Activated CD4-positive, alpha-beta memory T cell treated with anti-CD3 and anti-CD28 coated beads for 36 hours (primary cell): ENCODE measurements around the gene VPS4B. TPM values are rescaled to one million over a fixed set of nuclear protein-coding genes. Genes with fewer than 3 reads are reported as not detected.
"Not testable (repeated sequence)": the region's sequence is repeated elsewhere in the genome, so short reads cannot be mapped to it uniquely, and the experiment has no call there.

ENCODE experiments used
- CTCF ChIA-PET: fragments of 350-600 bp; sonication (Branson Sonifier 250); formaldehyde crosslinking; loops from one replicate; lab custom pipeline; 2021; ENCODE audit warnings: antibody characterized with exemption, inconsistent platforms; lab: Charles Lee
- POLR2A ChIA-PET: fragments of 350-600 bp; sonication (Branson Sonifier 250); formaldehyde crosslinking; loops from one replicate; lab custom pipeline; 2021; ENCODE audit warnings: antibody characterized with exemption; lab: Charles Lee
- DNase-seq: peaks from one replicate; pipeline ENCODE4 v3.0.0-alpha.2; 2020
- H3K27ac Mint-ChIP-seq: one replicate; pipeline ENCODE4 v1.8.0; 2021; ENCODE audit warnings: mixed read lengths
- H3K27me3 Mint-ChIP-seq: one replicate; pipeline ENCODE4 v1.8.0; 2021; ENCODE audit warnings: mixed read lengths
- H3K36me3 Mint-ChIP-seq: one replicate; pipeline ENCODE4 v1.8.0; 2021; ENCODE audit warnings: mixed read lengths
- H3K4me1 Mint-ChIP-seq: one replicate; pipeline ENCODE4 v1.8.0; 2021; ENCODE audit warnings: low read depth, mixed read lengths
- H3K4me3 Mint-ChIP-seq: one replicate; pipeline ENCODE4 v1.8.0; 2021; ENCODE audit warnings: mild to moderate bottlenecking, mixed read lengths
- H3K9me3 Mint-ChIP-seq: one replicate; pipeline ENCODE4 v1.8.0; 2021; ENCODE audit warnings: mixed read lengths
- intact Hi-C: fragments of 100-400 bp; cut with micrococcal nuclease; formaldehyde crosslinking; loops from one replicate; pipeline ENCODE4 v1.15.1; 2023
- total RNA-seq, 2 experiments: library from RNA; stranded (reverse); gene quantifications; one replicate each; pipeline ENCODE4 v1.2.3, GENCODE V29; 2021

Gene VPS4B
- total RNA-seq, 2 experiments from 2014 or later, result 41.7 to 43.3 TPM

- Mint-ChIP-seq H3K36me3 (peaks cover 19% of the 10 kb centered on the region), H3K9me3 (peaks cover 16% of the 10 kb centered on the region), H3K27ac (peak within 1 kb of the TSS; percentile 86), H3K27me3 (no peaks in the 10 kb centered on the region), H3K4me3 (peak within 1 kb of the TSS; percentile 90), H3K4me1 (peaks cover 29% of the 10 kb centered on the region)
- POLR2A ChIA-PET, result interaction anchor here (1.1 to 1.8 kb wide), 3 partner anchors 11 to 55 kb away, joined by 3 to 9 read pairs (median 5); partner anchors contain the start of gene VPS4B
- CTCF ChIA-PET, result interaction anchor here (0.8 to 1.8 kb wide), 4 partner anchors 15 to 351 kb away, joined by 3 to 9 read pairs (median 3); no protein-coding TSS in a partner anchor
- intact Hi-C loops, result loop anchor here (1.0 to 10.0 kb wide), 7 partner anchors 12 to 845 kb away; partner anchors contain the start of genes VPS4B and ZCCHC2
- DNase-seq, result peak; percentile 89
Measured at GRCh38 chr18:63367053-63367953, 55.0 kb downstream of the VPS4B start, which contains the start of gene KDSR. KDSR (minus strand) TSS chr18:63367206; CDS start chr18:63367118, 88 bp downstream.

GRCh38 chr18:63366213-63367052, 55.8 kb downstream of the VPS4B start:
- peaks cover 29% of the 10 kb centered on the region for H3K4me1 Mint-ChIP-seq
- DNase-seq, result peak; percentile 86
- POLR2A ChIA-PET, result interaction anchor here (0.7 to 1.8 kb wide), 8 partner anchors 10 to 73 kb away, joined by 3 to 13 read pairs (median 4); partner anchors contain the start of gene VPS4B

GRCh38 chr18:63365876-63366212, 56.4 kb downstream of the VPS4B start:
- CTCF ChIA-PET, result interaction anchor here (0.6 to 2.5 kb wide), 6 partner anchors 25 to 349 kb away, joined by 3 to 23 read pairs (median 4); no protein-coding TSS in a partner anchor
- POLR2A ChIA-PET, result interaction anchor here (0.7 to 1.5 kb wide), 7 partner anchors 10 to 74 kb away, joined by 3 to 13 read pairs (median 3); partner anchors contain the start of gene VPS4B
- Mint-ChIP-seq H3K9me3 (peaks cover 16% of the 10 kb centered on the region), H3K27ac (peak overlapping the region; percentile 76), H3K36me3 (peaks cover 23% of the 10 kb centered on the region), H3K4me3 (peak overlapping the region; percentile 90), H3K4me1 (peaks cover 29% of the 10 kb centered on the region), H3K27me3 (no peaks in the 10 kb centered on the region)
- DNase-seq, result peak; percentile 31
- intact Hi-C loops, result loop anchor here (1.0 to 10.0 kb wide), 7 partner anchors 25 to 844 kb away; partner anchors contain the start of gene ZCCHC2

More at GRCh38 chr18:63366213-63367052, 55.8 kb downstream of the VPS4B start:
- peaks cover 23% of the 10 kb centered on the region for H3K36me3 Mint-ChIP-seq
- peak overlapping the region; percentile 76 for H3K27ac Mint-ChIP-seq
- intact Hi-C loops, result loop anchor here (1.0 to 10.0 kb wide), 9 partner anchors 13 to 844 kb away; partner anchors contain the start of genes VPS4B and ZCCHC2
- H3K9me3 Mint-ChIP-seq, result peaks cover 16% of the 10 kb centered on the region
- H3K27me3 Mint-ChIP-seq, result no peaks in the 10 kb centered on the region
- H3K4me3 Mint-ChIP-seq, result peak overlapping the region; percentile 90
- CTCF ChIA-PET, result interaction anchor here (0.6 to 2.5 kb wide), 6 partner anchors 26 to 664 kb away, joined by 3 to 23 read pairs (median 6); no protein-coding TSS in a partner anchor

- ChIA-PET CTCF (interaction anchor here (0.7 kb wide), 1 partner anchor 51 kb away, joined by 3 read pairs; no protein-coding TSS in a partner anchor), POLR2A (interaction anchor here (0.8 kb wide), 1 partner anchor 841 kb away, joined by 3 read pairs; the partner anchor contains the start of gene ZCCHC2)
- Mint-ChIP-seq H3K27me3 (no peaks in the 10 kb centered on the region), H3K27ac (peak overlapping the region; percentile 2), H3K9me3 (peaks cover 9% of the 10 kb centered on the region), H3K4me3 (peak overlapping the region; percentile 0), H3K36me3 (peaks cover 32% of the 10 kb centered on the region), H3K4me1 (peaks cover 29% of the 10 kb centered on the region)
- intact Hi-C loops, result loop anchor here (10.0 kb wide), 1 partner anchor 591 kb away; no protein-coding TSS in a partner anchor
- DNase-seq, result peak; percentile 43
Measured at GRCh38 chr18:63363951-63364350, 58.3 kb downstream of the VPS4B start.

GRCh38 chr18:63363420-63363819, 58.9 kb downstream of the VPS4B start:
- intact Hi-C loops, result loop anchor here (10.0 kb wide), 1 partner anchor 591 kb away; no protein-coding TSS in a partner anchor
- peaks cover 31% of the 10 kb centered on the region for H3K36me3 Mint-ChIP-seq
- not testable (repeated sequence) for H3K27me3 Mint-ChIP-seq, DNase-seq, H3K9me3 Mint-ChIP-seq, H3K4me3 Mint-ChIP-seq
- ChIA-PET POLR2A (interaction anchor here (0.6 to 0.8 kb wide), 2 partner anchors 841 to 1511 kb away, joined by 3 read pairs; partner anchors contain the start of gene ZCCHC2), CTCF (interaction anchor here (0.7 kb wide), 1 partner anchor 52 kb away, joined by 3 read pairs; no protein-coding TSS in a partner anchor)
- peaks cover 24% of the 10 kb centered on the region for H3K4me1 Mint-ChIP-seq
- peak overlapping the region; percentile 2 for H3K27ac Mint-ChIP-seq

- H3K4me3 Mint-ChIP-seq, result no peak overlapping the region
- ChIA-PET CTCF (interaction anchor here (0.8 to 1.0 kb wide), 2 partner anchors 13 to 83 kb away, joined by 3 to 4 read pairs; no protein-coding TSS in a partner anchor), POLR2A (no interaction called here)
- no peaks in the 10 kb centered on the region for H3K27me3 Mint-ChIP-seq
- H3K27ac Mint-ChIP-seq, result no peak overlapping the region
- H3K9me3 Mint-ChIP-seq, result no peaks in the 10 kb centered on the region
- no peaks in the 10 kb centered on the region for H3K4me1 Mint-ChIP-seq
- peaks cover 40% of the 10 kb centered on the region for H3K36me3 Mint-ChIP-seq
- intact Hi-C loops, result no loop called here
- no peak for DNase-seq
Measured at GRCh38 chr18:63356272-63356896, 65.9 kb downstream of the VPS4B start.

GRCh38 chr18:63350230-63350629, 72.0 kb downstream of the VPS4B start:
- ChIA-PET POLR2A (interaction anchor here (1.3 kb wide), 1 partner anchor 9 kb away, joined by 5 read pairs; no protein-coding TSS in a partner anchor), CTCF (interaction anchor here (0.8 to 2.1 kb wide), 3 partner anchors 10 to 306 kb away, joined by 3 to 8 read pairs (median 3); no protein-coding TSS in a partner anchor)
- Mint-ChIP-seq H3K27me3 (no peaks in the 10 kb centered on the region), H3K36me3 (peaks cover 51% of the 10 kb centered on the region), H3K4me1 (no peaks in the 10 kb centered on the region), H3K4me3 (no peak overlapping the region), H3K9me3 (no peaks in the 10 kb centered on the region), H3K27ac (no peak overlapping the region)
- DNase-seq, result no peak
- intact Hi-C loops, result no loop called here

- H3K4me3 Mint-ChIP-seq, result no peak overlapping the region
- no peaks in the 10 kb centered on the region for H3K4me1 Mint-ChIP-seq
- ChIA-PET POLR2A (no interaction called here), CTCF (interaction anchor here (0.6 kb wide), 1 partner anchor 66 kb away, joined by 3 read pairs; no protein-coding TSS in a partner anchor)
- no peaks in the 10 kb centered on the region for H3K9me3 Mint-ChIP-seq
- no peaks in the 10 kb centered on the region for H3K27me3 Mint-ChIP-seq
- intact Hi-C loops, result no loop called here
- no peak overlapping the region for H3K27ac Mint-ChIP-seq
- H3K36me3 Mint-ChIP-seq, result peaks cover 54% of the 10 kb centered on the region
- no peak for DNase-seq
Measured at GRCh38 chr18:63348508-63349136, 73.7 kb downstream of the VPS4B start.

- H3K4me3 Mint-ChIP-seq, result no peak overlapping the region
- ChIA-PET POLR2A (interaction anchor here (0.7 kb wide), 1 partner anchor 75 kb away, joined by 3 read pairs; no protein-coding TSS in a partner anchor), CTCF (interaction anchor here (0.6 to 0.7 kb wide), 2 partner anchors 24 to 91 kb away, joined by 3 read pairs; no protein-coding TSS in a partner anchor)
- no peaks in the 10 kb centered on the region for H3K27me3 Mint-ChIP-seq
- H3K36me3 Mint-ChIP-seq, result peaks cover 55% of the 10 kb centered on the region
- H3K9me3 Mint-ChIP-seq, result no peaks in the 10 kb centered on the region
- no peak overlapping the region for H3K27ac Mint-ChIP-seq
- intact Hi-C loops, result no loop called here
- DNase-seq, result no peak
- no peaks in the 10 kb centered on the region for H3K4me1 Mint-ChIP-seq
Measured at GRCh38 chr18:63346480-63347183, 75.6 kb downstream of the VPS4B start.
